ENCODE results near the gene TRIM32. TPM values are rescaled to one million over a fixed set of nuclear protein-coding genes. Genes with fewer than 3 reads are reported as not detected.

The TRIM32 gene
- total and polyA plus RNA-seq, 12 donors: 3.5 to 40.1 (median 19.1) TPM

- TF ChIP-seq CTCF (IDR thresholded peaks at IDR 0.05): no peak
- TF ChIP-seq POLR2A (IDR thresholded peaks at IDR 0.05): no peak
- H3K27ac ChIP-seq: no peak overlapping the region
- H3K36me3 ChIP-seq (replicated peaks in 1 of 2): no peaks in the 10 kb centered on the region
- no peak overlapping the region for H3K4me3 ChIP-seq
- intact Hi-C loops (cut with DNase I): loop anchor here in 1 of 2 donors (10.0 kb wide), 1 partner anchor 503 kb away; the partner anchor contains the start of gene PAPPA
- peaks cover 0 to 8% of the 10 kb centered on the region in 2 donors for H3K4me1 ChIP-seq (replicated peaks in 1 of 2)
- H3K27me3 ChIP-seq: no peaks in the 10 kb centered on the region
- WGBS, 4 donors: 65 to 98% (median 95%) methylated on average over 2 of the region's 2 CpGs
- DNase-seq: no peak
- H3K9me3 ChIP-seq (replicated peaks in 1 of 3): no peaks in the 10 kb centered on the region
Observed at GRCh38 chr9:116658265-116658664, 28.8 kb upstream of the TRIM32 start.

GRCh38 chr9:116661037-116661954 lies 25.8 kb upstream of the TRIM32 start:
- Histone ChIP-seq H3K9me3 (replicated peaks in 1 of 3) (no peaks in the 10 kb centered on the region), H3K4me3 (no peak overlapping the region), H3K27me3 (no peaks in the 10 kb centered on the region), H3K4me1 (replicated peaks in 1 of 2) (peaks cover 0 to 5% of the 10 kb centered on the region in 2 donors), H3K27ac (no peak overlapping the region), H3K36me3 (replicated peaks in 1 of 2) (no peaks in the 10 kb centered on the region)
- 58 to 66% (median 64%) methylated on average over 7 of the region's 7 CpGs for WGBS, 4 donors
- TF ChIP-seq POLR2A (IDR thresholded peaks at IDR 0.05): no peak
- peak; percentile 48 to 83 (median 75) for TF ChIP-seq CTCF (IDR thresholded peaks at IDR 0.05)
- intact Hi-C loops (cut with DNase I): loop anchor here in 1 of 2 donors (5.0 kb wide), 1 partner anchor 1069 kb away; no protein-coding TSS in a partner anchor
- DNase-seq: peak in 6 of 7 donors; percentile 20 to 37 (median 28)

GRCh38 chr9:116662646-116663310 lies 24.3 kb upstream of the TRIM32 start:
- TF ChIP-seq POLR2A (IDR thresholded peaks at IDR 0.05): no peak
- WGBS, 4 donors: 66 to 73% (median 69%) methylated on average over 6 of the region's 6 CpGs
- Histone ChIP-seq H3K27me3 (no peaks in the 10 kb centered on the region), H3K27ac (peak overlapping the region in 3 of 5 donors; percentile 37 to 62 (median 39)), H3K36me3 (replicated peaks in 1 of 2) (no peaks in the 10 kb centered on the region), H3K4me1 (replicated peaks in 1 of 2) (no peaks in the 10 kb centered on the region), H3K9me3 (replicated peaks in 1 of 3) (no peaks in the 10 kb centered on the region), H3K4me3 (no peak overlapping the region)
- intact Hi-C loops (cut with DNase I): loop anchor here in 1 of 2 donors (5.0 kb wide), 1 partner anchor 1070 kb away; no protein-coding TSS in a partner anchor
- no peak for DNase-seq

GRCh38 chr9:116663581-116663980 lies 23.5 kb upstream of the TRIM32 start:
- Histone ChIP-seq H3K27ac (peak overlapping the region in 3 of 5 donors; percentile 37 to 62 (median 39)), H3K9me3 (replicated peaks in 1 of 3) (no peaks in the 10 kb centered on the region), H3K27me3 (no peaks in the 10 kb centered on the region), H3K36me3 (replicated peaks in 1 of 2) (no peaks in the 10 kb centered on the region), H3K4me1 (replicated peaks in 1 of 2) (no peaks in the 10 kb centered on the region), H3K4me3 (no peak overlapping the region)
- no peak for TF ChIP-seq POLR2A (IDR thresholded peaks at IDR 0.05)
- no peak for TF ChIP-seq CTCF (IDR thresholded peaks at IDR 0.05)
- 95 to 100% (median 98%) methylated on average over 1 of the region's 1 CpG for WGBS, 4 donors
- DNase-seq: no peak
- intact Hi-C loops (cut with DNase I): loop anchor here in 1 of 2 donors (5.0 kb wide), 1 partner anchor 1071 kb away; no protein-coding TSS in a partner anchor

Measured in adrenal gland (tissue), 12 donors.